ENCODE results near the gene TGM2. TPM values are rescaled to one million over a fixed set of nuclear protein-coding genes. Genes with fewer than 3 reads are reported as not detected.

The TGM2 gene
- under 1 TPM; 0.23 to 0.38 TPM for total RNA-seq

- peaks cover 15% of the 10 kb centered on the region for H3K4me1 Mint-ChIP-seq (ENCODE audit: low read depth)
- H3K27ac Mint-ChIP-seq = no peak within 1 kb of the TSS
- ATAC-seq (replicated peaks in 1 of 2) = peak; percentile 82 to 85
- peak; percentile 58 to 75 for DNase-seq
- H3K4me3 Mint-ChIP-seq = peak within 1 kb of the TSS; percentile 5 to 10
- peaks cover 30% of the 10 kb centered on the region for H3K27me3 Mint-ChIP-seq (ENCODE audit: low read depth)
- H3K36me3 Mint-ChIP-seq (ENCODE audit: insufficient read depth in 2 of 2) = no peaks in the 10 kb centered on the region
- no peaks in the 10 kb centered on the region for H3K9me3 Mint-ChIP-seq
These were observed at the start of gene TGM2 for GRCh38 chr20:38165089-38165965. TGM2 (minus strand) TSS chr20:38165270; CDS start chr20:38165198, 72 bp downstream.

DNA sequence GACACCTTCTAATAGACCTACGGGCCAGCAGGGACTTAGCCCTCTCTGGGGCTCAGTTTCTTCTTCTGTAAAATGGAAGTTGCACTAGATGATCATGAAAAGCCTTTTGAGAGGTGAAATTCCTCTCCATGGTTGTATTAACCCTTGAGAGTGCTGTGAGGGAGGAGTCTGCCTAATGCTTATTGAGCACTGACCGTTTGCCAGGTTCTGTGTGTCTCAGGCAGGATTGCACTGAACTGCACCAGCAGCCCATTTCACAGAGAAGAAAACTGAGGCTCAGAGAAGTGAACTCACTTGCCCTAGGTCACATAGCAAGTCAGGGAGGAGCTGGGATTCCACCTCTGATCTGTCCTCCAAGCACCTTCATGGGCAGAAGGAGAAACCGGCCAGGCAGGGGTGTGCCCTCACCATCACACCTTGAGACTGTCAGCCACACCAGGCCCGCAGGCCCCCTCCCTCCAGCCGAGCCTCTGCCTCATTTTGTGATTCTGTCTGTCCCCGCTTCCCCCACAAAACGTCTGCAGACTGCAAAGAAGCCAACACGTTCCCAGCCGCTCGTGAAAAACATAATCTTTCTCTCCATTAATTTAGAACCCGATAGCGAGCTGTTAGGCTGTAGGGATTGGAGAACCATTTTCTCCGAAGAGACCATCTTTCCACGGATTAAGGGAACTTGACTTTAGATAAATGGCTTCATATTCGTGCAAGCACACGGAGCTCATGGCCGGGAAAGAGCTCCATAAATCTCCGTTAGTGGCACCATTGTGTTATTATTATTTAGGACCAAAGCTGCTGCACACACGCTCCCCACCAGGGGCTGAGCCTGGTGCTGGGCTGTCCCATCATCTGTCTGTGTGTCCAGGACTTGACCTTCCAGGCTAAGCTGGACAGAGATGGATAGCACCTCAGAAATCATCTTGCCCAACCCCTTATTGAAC, 49.5 kb upstream of the TGM2 start:
- H3K27ac Mint-ChIP-seq = no peak overlapping the region
- no peaks in the 10 kb centered on the region for H3K36me3 Mint-ChIP-seq (ENCODE audit: insufficient read depth in 2 of 2)

GRCh38 chr20:38213607-38213940, 48.5 kb upstream of the TGM2 start:
- DNase-seq = no peak
- Mint-ChIP-seq H3K27ac (no peak overlapping the region), H3K27me3 (ENCODE audit: low read depth) (peaks cover 3% of the 10 kb centered on the region), H3K4me3 (no peak overlapping the region), H3K9me3 (no peaks in the 10 kb centered on the region), H3K4me1 (ENCODE audit: low read depth) (no peaks in the 10 kb centered on the region), H3K36me3 (ENCODE audit: insufficient read depth in 2 of 2) (no peaks in the 10 kb centered on the region)
- ATAC-seq (replicated peaks in 1 of 2) = no peak

More for the DNA sequence above, 49.5 kb upstream of the TGM2 start:
- Mint-ChIP-seq H3K4me1 (ENCODE audit: low read depth) (no peaks in the 10 kb centered on the region), H3K27me3 (ENCODE audit: low read depth) (no peaks in the 10 kb centered on the region), H3K9me3 (no peaks in the 10 kb centered on the region), H3K4me3 (no peak overlapping the region)
- ATAC-seq (replicated peaks in 1 of 2) (no peak), DNase-seq (no peak)

DNA sequence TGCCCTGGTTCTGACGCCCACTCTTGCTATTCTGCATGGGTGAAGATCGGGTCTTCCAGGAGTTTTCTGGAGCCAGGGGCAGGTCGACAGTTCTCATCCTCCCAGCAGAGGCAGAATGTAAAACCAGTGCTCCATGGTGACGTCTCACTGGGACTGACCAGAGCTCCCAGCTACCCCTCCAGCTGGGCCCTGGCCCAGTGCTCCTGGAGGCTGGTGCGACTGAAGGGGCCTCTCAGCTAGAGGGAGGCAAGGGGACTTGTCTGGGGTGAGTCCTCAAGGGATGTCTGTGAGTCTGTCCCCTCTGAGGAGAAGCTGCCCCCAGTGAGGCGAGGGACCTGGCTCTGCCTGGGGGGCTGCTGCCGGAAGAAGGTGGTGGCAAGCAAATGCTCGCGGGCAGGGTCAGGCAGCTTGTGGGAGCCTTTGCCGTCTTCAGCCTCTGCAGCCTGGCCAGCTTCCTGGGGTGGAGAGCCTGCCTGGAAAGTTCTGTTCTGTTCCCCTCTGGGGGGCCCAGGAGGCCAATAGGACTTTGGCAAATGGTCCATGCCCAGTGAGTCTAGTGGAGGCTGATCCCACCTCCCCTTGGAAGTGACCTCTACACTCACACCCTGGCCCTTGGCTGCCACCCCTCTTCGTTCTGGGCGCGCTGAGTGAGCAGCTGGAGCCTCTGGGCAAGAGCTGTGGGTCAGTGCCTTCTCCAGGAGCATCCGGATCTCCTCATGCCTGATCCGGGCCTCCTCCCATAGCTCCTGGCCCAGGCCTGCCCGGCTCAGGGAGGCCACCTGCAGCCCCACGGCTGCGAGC, 47.9 kb upstream of the TGM2 start:
- DNase-seq (no peak), ATAC-seq (replicated peaks in 1 of 2) (no peak)
- Mint-ChIP-seq H3K27ac (no peak overlapping the region), H3K9me3 (no peaks in the 10 kb centered on the region), H3K36me3 (ENCODE audit: insufficient read depth in 2 of 2) (no peaks in the 10 kb centered on the region), H3K27me3 (ENCODE audit: low read depth) (peaks cover 9% of the 10 kb centered on the region), H3K4me1 (ENCODE audit: low read depth) (no peaks in the 10 kb centered on the region), H3K4me3 (no peak overlapping the region)

GRCh38 chr20:38211200-38212097, 46.4 kb upstream of the TGM2 start:
- DNase-seq (no peak), ATAC-seq (replicated peaks in 1 of 2) (no peak)
- H3K27me3 Mint-ChIP-seq (ENCODE audit: low read depth) = peaks cover 9% of the 10 kb centered on the region
- H3K36me3 Mint-ChIP-seq (ENCODE audit: insufficient read depth in 2 of 2) = no peaks in the 10 kb centered on the region
- H3K9me3 Mint-ChIP-seq = no peaks in the 10 kb centered on the region
- H3K4me1 Mint-ChIP-seq (ENCODE audit: low read depth) = no peaks in the 10 kb centered on the region
- H3K27ac Mint-ChIP-seq = no peak overlapping the region
- H3K4me3 Mint-ChIP-seq = no peak overlapping the region

DNA sequence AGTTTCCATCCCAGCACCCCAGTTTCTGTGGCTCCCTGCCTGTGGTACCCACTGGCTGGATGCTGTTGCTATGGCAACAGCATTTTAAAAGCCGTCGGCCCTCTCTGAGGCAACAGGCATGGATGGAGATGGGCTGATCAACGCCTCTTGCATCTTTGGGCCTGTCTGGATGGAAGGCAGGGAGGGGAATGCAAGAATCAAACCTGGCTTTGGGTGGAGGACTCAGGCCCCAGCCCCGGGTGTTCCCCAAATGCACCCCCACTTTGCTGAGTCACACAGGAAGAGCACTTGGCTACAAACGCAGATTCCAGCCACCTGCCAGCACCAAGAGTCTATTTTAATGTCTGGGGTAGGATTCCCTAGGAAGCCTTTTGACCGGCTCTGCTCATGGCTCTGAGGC, 45.7 kb upstream of the TGM2 start:
- no peak for DNase-seq
- H3K9me3 Mint-ChIP-seq = no peaks in the 10 kb centered on the region
- H3K27me3 Mint-ChIP-seq (ENCODE audit: low read depth) = peaks cover 9% of the 10 kb centered on the region
- no peaks in the 10 kb centered on the region for H3K36me3 Mint-ChIP-seq (ENCODE audit: insufficient read depth in 2 of 2)
- H3K4me3 Mint-ChIP-seq = no peak overlapping the region
- H3K27ac Mint-ChIP-seq = no peak overlapping the region
- H3K4me1 Mint-ChIP-seq (ENCODE audit: low read depth) = no peaks in the 10 kb centered on the region
- ATAC-seq (replicated peaks in 1 of 2) = no peak

- H3K9me3 Mint-ChIP-seq = no peaks in the 10 kb centered on the region
- no peak for DNase-seq
- H3K36me3 Mint-ChIP-seq (ENCODE audit: insufficient read depth in 2 of 2) = no peaks in the 10 kb centered on the region
- no peak overlapping the region for H3K4me3 Mint-ChIP-seq
- peaks cover 9% of the 10 kb centered on the region for H3K27me3 Mint-ChIP-seq (ENCODE audit: low read depth)
- H3K27ac Mint-ChIP-seq = no peak overlapping the region
- no peaks in the 10 kb centered on the region for H3K4me1 Mint-ChIP-seq (ENCODE audit: low read depth)
- no peak for ATAC-seq (replicated peaks in 1 of 2)
These were observed 44.8 kb upstream of the TGM2 start for GRCh38 chr20:38209736-38210405.

GRCh38 chr20:38209054-38209675, 44.1 kb upstream of the TGM2 start:
- ATAC-seq (replicated peaks in 1 of 2) (no peak), DNase-seq (no peak)
- Mint-ChIP-seq H3K36me3 (ENCODE audit: insufficient read depth in 2 of 2) (no peaks in the 10 kb centered on the region), H3K27ac (no peak overlapping the region), H3K4me3 (no peak overlapping the region), H3K27me3 (ENCODE audit: low read depth) (peaks cover 9% of the 10 kb centered on the region), H3K9me3 (no peaks in the 10 kb centered on the region), H3K4me1 (ENCODE audit: low read depth) (no peaks in the 10 kb centered on the region)

DNA sequence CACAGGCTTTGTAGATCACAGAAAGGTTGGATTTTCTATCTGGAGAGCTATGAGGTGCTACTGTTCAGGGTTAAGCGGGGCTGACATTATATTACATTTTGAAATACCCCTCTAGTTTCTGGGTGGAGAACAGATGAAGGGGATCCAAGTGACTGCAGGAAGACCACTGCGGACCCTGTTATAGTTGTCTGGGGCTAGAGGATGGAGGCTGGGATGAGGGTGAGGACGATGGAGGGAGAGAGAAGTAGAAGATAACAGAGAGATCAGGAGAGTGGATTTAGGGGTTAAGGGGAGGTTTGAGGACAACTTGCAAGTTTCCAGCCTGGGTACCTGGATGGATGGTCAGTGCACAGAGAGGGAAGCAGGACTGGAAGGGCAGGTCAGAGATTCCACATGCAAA, 43.5 kb upstream of the TGM2 start:
- H3K27ac Mint-ChIP-seq = no peak overlapping the region
- no peaks in the 10 kb centered on the region for H3K4me1 Mint-ChIP-seq (ENCODE audit: low read depth)
- H3K4me3 Mint-ChIP-seq = no peak overlapping the region
- peaks cover 9% of the 10 kb centered on the region for H3K27me3 Mint-ChIP-seq (ENCODE audit: low read depth)
- no peak for DNase-seq
- H3K36me3 Mint-ChIP-seq (ENCODE audit: insufficient read depth in 2 of 2) = no peaks in the 10 kb centered on the region
- H3K9me3 Mint-ChIP-seq = no peaks in the 10 kb centered on the region
- ATAC-seq (replicated peaks in 1 of 2) = no peak

GRCh38 chr20:38208088-38208487, 43.0 kb upstream of the TGM2 start:
- DNase-seq = no peak
- Mint-ChIP-seq H3K27ac (no peak overlapping the region), H3K9me3 (no peaks in the 10 kb centered on the region), H3K27me3 (ENCODE audit: low read depth) (peaks cover 9% of the 10 kb centered on the region), H3K4me1 (ENCODE audit: low read depth) (no peaks in the 10 kb centered on the region), H3K4me3 (no peak overlapping the region), H3K36me3 (ENCODE audit: insufficient read depth in 2 of 2) (no peaks in the 10 kb centered on the region)
- ATAC-seq (replicated peaks in 1 of 2) = no peak

- Mint-ChIP-seq H3K36me3 (ENCODE audit: insufficient read depth in 2 of 2) (no peaks in the 10 kb centered on the region), H3K27ac (no peak overlapping the region), H3K27me3 (ENCODE audit: low read depth) (peaks cover 9% of the 10 kb centered on the region), H3K4me1 (ENCODE audit: low read depth) (no peaks in the 10 kb centered on the region), H3K4me3 (no peak overlapping the region), H3K9me3 (no peaks in the 10 kb centered on the region)
- DNase-seq (no peak), ATAC-seq (replicated peaks in 1 of 2) (no peak)
These were observed 42.6 kb upstream of the TGM2 start for GRCh38 chr20:38207621-38208020.
